ENCODE data around the gene ZNF175.

ZNF175 gene

DNA sequence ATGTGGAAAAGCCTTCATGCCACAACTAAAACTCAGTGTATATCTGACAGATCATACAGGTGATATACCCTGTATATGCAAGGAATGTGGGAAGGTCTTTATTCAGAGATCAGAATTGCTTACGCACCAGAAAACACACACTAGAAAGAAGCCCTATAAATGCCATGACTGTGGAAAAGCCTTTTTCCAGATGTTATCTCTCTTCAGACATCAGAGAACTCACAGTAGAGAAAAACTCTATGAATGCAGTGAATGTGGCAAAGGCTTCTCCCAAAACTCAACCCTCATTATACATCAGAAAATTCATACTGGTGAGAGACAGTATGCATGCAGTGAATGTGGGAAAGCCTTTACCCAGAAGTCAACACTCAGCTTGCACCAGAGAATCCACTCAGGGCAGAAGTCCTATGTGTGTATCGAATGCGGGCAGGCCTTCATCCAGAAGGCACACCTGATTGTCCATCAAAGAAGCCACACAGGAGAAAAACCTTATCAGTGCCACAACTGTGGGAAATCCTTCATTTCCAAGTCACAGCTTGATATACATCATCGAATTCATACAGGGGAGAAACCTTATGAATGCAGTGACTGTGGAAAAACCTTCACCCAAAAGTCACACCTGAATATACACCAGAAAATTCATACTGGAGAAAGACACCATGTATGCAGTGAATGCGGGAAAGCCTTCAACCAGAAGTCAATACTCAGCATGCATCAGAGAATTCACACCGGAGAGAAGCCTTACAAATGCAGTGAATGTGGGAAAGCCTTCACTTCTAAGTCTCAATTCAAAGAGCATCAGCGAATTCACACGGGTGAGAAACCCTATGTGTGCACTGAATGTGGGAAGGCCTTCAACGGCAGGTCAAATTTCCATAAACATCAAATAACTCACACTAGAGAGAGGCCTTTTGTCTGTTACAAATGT, 16.4 kb downstream of the ZNF175 start:
- no peak for DNase-seq (ENCODE audit: insufficient read length, low spot score)
- FAIRE-seq, result no peak

DNA sequence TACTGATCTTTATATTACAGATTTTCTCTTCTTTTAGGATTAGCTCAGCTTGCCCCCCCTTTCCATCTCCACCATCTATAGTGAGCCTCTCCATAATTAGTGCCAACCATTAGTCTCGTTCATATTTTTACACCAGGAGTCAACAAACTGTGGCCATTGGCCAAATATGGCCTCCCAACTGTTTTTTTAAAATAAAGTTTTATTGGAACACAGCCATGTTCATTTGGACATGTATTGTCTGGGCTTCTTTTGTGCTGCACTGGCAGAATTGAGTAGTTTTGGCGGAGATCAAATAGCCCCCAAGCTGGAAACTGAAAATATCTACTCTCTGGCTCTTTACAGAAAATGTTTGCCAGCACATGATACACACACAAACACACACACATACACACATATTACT, 18.4 kb downstream of the ZNF175 start:
- DNase-seq (ENCODE audit: insufficient read length, low spot score) (no peak), FAIRE-seq (no peak)

DNA sequence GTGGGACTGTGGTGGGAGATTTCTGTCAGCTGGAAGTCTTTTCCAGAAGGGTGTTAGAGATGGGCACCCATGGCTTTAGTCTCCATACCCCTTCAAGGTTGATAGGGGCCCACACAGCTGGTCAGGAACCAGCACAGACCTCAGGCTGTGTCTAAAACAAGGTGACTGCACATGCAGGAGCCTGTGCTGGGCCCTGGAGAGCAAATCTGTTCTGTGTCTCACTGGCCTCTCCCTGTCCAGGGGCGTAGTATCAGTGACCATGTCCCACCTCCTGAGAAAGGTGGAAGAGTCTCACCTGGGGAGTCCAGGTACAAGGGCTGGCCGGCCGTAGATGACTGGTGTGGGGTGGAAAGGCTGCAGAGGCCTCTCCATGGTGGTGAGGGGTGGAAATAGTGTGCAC, 19.4 kb downstream of the ZNF175 start:
- DNase-seq (ENCODE audit: insufficient read length, low spot score) (no peak), FAIRE-seq (no peak)

DNA sequence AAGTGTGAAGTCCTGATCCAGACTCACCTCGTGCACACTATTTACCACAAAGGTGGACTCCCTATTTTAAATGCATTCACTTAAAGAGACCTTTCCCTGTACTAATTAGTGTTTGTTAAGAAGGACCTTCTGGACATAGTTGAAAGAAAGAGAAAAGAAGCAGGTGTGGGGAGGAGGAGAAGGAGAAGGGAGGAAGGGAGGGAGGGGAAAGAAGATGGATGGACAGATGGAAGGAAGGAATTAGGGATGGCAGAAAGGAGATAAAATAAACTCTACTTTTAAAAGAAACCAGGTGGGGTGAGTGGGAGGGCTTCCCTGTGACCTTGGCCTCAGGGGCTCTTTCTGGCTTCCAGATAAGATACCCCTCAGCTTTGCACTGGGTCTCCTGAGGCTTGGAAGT, 21.4 kb downstream of the ZNF175 start:
- DNase-seq (ENCODE audit: insufficient read length, low spot score) (no peak), FAIRE-seq (no peak)

DNA sequence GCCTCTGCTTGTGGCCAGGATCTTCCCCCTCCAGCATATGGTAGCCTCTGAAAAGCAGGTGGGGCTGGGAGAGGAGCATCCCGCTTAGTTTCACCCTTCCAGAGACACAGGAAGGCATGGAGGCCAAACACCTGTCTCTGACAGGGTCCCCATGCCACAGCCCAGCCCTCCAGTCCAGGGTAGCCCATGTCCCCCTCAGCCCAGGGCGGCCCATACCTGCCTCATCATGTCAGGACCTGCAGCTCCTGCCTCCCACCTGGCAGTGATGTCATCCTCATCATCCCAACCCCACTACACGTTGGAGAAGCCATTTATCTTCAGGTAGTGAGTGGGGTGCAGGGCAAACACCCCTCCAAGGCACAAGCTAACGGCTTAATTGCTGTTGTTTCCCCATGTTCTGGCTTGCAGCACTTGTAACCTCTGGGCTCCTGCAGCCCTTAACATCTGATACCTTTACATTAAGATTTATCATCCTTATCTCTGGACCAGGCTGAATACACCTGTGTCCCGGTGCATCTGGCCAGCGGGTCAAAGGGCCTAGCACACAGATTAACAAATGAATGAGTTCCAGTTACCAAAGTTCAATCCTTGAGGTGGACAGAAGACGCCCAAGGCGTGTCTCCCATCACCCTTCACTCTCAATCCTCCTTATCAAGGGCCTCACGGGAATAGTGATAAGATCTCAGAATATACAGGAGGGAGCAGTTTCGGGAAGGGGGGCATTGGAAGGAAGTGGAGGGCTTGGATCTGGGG, 22.2 kb downstream of the ZNF175 start:
- no peak for DNase-seq (ENCODE audit: insufficient read length, low spot score)
- no peak for FAIRE-seq

DNA sequence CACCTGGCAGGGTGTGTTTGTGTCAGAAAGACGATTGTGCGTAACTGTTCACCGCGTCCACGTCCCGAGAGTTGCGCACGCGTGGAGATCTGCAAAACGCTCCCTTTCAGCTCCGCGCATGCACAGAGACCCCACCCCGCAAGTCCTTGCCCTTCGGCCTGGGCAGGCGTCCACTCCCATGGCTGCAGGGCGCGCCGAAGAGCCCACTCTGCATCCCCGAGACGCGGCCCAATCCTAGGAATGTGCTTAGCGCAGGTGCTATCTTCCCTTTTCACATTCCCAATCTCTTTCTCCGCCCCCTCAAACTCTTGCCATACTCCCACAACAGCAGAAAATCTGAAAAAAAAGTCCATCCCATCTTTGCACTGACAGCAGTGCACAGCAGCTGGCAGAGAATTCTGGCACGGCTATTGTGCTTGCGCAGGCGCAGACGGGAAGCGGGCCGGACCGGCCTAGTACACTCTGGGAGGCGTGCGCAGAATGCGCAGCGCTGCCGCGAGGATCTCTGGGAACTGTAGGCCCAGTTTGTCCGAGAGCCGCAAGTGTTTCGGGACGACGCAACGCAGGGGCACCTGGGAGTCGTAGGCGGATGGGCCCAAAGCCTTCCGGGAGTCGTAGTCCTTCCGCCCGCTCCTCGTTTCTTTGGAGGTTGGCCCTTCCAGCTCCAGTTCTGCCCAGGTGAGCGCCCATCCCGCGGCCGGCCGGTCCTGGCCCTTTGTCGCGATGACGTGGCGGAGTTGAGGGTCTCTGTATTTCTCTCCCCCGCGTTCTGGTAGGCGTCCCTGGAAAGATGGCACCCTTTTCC, 23.1 kb downstream of the ZNF175 start:
- DNase-seq (ENCODE audit: insufficient read length, low spot score) (peak; percentile 96), FAIRE-seq (peak; percentile 99)

DNA sequence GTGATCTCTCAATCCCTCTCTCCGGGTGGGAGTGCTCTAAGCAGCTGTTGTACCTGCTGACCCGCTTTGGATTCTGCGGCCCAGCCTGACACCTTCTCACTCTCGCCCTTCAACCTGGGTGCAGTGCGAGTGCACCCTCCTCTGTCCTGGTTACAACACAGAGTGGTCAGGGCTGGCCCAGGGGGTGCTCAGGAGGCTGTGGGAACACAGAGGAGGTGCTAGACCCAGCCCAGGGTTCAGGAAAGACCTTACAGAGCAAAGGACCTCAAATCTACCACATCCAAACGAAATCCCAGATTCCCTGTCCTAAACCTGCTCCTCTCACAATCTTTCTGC, 23.7 kb downstream of the ZNF175 start:
- FAIRE-seq (no peak), DNase-seq (ENCODE audit: insufficient read length, low spot score) (no peak)

DNA sequence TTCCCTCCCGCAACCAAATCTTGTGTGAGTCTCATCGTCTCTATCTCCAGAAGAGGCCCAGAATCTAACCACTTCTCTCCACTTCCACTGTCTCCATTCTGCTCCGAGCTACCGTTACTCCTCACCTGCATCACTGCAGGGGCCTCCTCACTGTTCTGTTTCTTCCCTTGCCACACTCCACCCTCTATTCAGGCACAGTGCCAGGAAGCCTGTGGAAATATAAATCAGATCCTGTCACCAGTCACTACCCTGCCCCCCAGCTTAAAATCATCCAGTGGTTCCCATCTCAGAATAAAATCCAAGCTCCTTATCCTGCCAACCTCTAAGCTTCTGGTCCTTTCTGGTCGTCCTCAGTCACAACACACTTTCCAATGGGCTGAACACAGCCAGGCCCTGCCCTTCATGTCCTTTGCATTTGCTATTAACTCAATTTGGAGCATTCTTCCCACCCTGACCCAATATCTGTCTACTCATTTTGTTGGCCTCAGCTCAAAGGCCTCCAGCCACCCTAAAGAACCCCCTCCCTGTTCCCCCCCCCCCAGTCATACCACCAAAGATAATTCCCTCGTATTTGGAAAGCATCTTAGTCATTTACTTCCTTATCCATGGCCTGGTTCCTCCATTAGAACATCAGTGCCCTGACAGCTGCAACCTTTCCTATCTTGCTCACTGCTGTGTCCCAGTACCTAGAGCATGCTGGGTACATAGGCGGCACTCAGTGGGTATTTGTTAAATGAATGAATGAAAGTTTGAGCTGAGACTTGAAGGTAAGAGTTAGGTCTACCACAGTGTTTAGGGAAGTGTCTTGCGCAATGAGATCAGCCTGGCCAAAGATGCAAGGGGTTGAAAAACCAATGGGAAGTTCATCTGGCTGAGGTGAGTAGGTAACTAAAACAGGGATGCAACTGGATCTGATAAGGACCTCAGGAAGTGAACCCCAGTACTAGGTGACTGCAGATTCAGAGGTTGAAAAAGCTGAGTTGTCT, 24.4 kb downstream of the ZNF175 start:
- FAIRE-seq, result no peak
- DNase-seq (ENCODE audit: insufficient read length, low spot score), result no peak

DNA sequence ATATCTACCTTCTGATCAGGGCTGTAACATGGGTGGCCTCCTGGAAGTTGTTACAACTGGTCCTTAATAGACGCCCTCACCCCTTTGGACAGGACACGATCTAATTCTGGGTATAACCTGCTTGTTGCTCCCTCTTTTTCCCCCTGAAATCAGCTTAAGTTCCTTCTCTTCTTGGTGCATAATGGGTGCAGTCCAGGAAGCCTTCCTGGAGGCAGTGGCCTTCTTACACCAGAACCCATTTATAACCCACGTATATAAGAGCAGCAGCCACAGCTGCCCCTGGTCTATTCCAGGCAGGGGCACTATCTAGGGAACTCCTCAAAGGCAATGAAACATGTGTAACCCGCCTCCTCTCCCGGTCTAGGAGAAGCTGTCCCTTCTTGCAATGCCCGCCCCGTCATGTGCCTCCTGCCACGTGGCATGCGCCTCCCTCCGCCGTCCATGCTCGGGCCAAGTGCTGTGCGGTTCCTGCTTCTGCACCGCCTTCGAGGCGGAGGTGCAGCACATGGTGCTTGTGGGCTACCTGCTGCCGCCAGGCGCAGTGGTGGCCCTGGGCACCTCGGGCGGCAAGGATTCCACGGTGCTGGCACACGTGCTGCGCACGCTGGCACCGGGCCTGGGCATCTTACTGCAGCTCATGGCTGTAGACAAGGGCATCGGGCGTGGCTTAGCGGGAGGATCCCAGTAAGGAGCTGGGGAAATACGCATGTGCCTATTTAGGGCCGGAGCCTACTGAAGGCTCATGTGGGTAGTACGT, 27.3 kb downstream of the ZNF175 start:
- DNase-seq (ENCODE audit: insufficient read length, low spot score) (no peak), FAIRE-seq (no peak)

DNA sequence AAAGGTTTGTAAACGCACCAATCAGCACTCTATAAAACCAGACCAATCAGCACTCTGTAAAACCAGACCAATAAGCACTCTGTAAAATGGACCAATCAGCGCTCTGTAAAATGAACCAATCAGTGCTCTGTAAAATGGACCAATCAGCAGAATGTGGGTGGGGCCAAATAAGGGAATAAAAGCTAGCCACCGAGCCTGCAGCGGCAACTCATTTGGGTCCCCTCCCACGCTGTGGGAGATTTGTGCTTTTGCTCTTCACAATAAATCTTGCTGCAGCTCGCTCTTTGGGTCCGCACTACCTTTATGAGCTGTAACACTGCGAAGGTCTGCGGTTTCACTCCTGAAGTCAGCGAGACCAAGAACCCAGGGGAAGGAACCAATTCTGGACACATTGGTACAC, 28.0 kb downstream of the ZNF175 start:
- DNase-seq (ENCODE audit: insufficient read length, low spot score), result no peak
- FAIRE-seq, result no peak

DNA sequence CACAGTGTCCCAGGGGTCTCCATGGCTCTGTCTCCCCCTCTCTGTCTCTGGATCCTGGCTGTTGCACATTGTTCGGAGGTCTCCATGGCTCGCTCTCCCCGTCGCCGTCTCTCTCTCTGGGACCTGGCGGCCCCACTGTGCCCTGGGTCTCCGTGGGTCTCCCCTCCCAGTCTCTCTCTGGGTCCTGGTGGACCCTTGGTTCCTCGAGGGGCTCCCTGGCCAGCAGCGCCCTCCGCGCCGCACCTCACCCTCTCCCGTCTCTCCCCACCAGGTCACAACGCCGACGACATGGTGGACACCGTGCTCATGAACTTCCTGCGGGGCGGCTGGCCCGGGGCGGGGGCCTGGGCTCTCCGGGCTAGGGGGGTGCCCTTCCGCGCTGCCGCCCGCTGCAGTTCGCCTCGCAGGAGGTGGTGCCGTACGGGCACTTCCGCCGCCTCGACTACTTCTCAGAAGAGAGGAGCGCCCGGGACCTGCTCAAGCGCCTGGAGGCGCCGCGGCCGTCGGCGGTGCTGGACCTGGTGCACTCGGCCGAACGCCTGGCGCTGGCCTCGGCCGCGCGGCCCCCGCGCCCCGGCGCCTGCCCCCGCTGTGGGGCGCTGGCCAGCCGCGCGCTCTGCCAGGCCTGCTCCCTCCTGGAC, 30.0 kb downstream of the ZNF175 start:
- DNase-seq (ENCODE audit: insufficient read length, low spot score), result no peak
- FAIRE-seq, result no peak

DNA sequence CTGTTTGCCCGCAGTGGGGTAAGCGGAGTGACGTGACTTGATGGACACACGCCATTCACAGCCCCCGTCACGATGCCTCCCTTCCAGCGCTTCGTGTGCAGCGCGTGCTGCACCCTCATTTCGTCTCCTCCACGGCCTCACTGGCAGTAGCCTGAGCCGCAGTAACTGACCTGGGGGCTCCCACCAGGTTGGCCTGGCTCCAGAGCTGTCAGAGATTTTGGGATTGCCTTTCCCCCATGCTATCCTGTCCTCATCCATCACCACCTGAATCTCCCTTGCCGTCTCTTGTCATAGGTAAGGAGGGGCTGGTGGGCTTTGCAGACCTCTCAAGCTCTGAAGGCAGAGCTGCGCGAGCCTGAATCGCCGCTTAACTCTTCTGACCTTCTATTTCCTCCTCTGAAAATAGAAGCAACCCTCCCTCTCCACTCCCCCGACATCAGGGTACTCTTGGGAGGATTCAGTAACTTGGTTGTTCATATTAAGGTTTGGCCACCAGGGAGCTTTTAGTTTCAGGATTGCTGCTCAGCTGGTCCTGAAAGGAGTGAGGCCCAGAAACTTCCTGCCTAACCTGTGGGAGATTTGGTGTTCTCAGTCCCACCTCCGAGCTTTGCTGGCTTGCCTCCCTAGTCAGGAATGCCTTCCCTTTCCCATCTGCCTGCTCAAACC, 31.2 kb downstream of the ZNF175 start:
- peak; percentile 90 for FAIRE-seq
- peak; percentile 65 for DNase-seq (ENCODE audit: insufficient read length, low spot score)

DNA sequence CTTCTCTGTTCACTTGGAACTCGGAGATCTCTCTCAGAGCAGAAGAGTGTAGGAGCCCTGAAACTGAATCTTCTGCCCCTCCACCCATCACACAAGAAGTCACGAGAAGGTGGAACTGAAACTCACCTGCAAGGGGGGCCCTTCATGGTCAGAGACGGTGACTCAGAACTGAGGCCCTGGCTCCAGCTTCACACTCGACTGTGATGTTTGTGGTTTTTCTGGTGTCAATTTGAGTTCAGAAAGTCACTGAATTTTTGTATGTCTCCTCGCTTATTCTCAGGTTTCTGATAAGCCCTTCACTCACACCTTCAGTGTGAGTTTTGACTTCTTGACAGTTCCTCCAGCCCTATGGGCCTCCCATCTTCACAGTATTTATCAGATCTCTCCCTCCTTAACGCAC, 36.0 kb downstream of the ZNF175 start:
- FAIRE-seq (peak; percentile 99), DNase-seq (ENCODE audit: insufficient read length, low spot score) (peak; percentile 87)

DNA sequence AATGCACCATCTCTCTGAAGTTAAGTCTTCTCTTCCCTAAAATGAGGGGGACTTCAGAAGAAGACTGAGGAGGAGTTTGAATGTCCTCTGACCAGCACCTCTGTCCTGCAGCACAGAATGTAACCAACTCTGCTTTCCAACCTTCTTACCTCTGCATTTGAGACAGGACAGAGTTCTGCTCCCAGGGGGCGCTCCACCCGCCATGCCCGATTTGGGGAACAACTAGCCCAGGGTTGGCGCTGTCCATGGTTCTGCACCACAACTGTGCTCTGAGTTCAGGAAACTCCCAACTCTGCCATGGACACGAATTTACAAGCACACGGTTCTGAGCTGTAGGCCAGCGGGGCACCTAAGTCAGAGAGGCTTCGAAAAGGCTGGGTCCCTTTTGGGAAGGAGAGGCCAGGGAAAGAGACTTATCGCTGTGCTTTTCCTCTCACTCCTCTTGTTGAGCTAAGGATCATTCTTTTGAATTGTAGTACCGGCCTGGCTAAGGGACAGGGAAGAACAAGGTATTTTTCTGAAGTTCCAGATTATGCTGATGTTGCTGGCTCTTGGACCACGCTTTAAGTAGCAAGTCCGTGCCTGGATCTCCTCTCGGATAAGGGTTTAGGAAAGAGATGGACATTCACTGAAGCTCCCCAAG, 37.0 kb downstream of the ZNF175 start:
- peak; percentile 89 for FAIRE-seq
- no peak for DNase-seq (ENCODE audit: insufficient read length, low spot score)

DNA sequence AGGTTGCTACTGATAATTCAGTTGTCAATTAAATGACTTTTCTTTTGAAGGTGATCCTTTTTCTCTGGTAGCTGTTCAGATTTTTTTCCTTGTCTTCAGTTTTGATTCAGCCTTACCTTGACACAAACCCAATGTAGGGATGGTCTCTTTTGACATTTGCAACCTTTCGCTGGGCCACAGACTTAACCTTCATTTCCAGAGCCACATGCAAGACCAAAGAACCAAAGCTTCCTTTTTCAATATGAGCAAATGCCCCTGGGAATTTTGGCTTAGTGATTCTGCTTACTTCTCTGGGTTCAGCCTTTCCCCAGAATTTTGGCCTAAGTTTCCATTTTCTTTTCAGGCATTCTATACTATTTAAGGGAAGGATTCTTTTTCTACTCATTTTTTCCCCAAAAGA, 39.5 kb downstream of the ZNF175 start:
- DNase-seq (ENCODE audit: insufficient read length, low spot score) (no peak), FAIRE-seq (no peak)

DNA sequence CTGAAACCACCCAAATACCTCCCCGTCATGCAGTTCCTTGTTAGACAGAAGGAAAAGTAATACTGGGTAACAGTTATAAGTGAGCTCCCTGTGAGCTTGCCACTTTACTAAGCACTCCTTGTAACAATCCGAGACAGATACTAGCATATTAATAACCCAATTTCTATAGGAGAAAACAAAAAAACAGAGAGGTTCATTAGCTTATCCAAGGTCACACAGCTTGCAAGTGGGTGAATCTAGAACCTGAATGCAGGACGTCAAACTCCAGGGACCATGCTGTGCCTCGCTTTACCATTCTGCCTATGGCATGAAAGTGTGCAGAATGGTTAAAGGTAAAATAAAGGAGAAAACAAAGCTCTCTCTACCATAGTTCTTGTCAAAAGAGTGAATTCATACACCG, 43.7 kb downstream of the ZNF175 start:
- FAIRE-seq (no peak), DNase-seq (ENCODE audit: insufficient read length, low spot score) (no peak)

DNA sequence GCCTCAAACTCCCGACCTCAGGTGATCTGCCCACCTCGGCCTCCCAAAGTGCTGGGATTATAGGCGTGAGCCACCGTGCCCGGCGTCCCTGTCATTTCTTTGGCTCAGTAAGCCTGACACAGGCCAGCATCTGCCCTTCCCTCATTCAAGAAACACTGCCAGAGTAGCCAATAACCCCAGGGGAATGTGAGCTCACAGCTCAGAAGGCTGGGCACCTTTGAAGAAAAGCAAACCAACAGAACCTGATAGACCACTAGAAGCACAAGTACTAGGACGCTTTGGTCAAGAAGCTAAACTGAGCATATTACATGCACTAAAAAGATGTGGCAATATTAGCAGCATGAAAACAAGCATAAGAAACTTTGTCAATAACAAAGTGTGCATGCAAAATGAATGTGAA, 44.9 kb downstream of the ZNF175 start:
- DNase-seq (ENCODE audit: insufficient read length, low spot score) (no peak), FAIRE-seq (no peak)

DNA sequence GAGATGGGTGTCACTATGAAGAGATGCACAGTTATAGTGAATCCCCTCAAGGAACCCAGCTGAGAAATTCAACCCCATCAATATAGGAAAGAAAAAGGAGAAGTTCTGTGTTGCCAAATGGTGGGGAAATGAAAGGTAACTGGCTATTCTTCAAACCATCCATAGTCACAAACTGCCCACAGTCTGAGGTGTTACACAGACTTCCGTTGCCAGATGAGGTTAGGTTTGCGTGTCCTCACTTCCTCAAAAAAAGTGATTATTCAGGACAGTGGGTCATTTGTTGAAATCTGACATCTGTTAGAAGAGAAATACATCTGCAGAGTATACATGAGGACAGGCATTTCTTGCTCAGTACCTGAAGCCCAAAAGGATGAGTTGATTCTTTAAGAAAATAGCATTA, 50.1 kb downstream of the ZNF175 start:
- DNase-seq (ENCODE audit: insufficient read length, low spot score), result peak; percentile 52
- FAIRE-seq, result peak; percentile 96
